GM19043 (cell line): ENCODE results near the gene NR3C2.
"Not testable (repeated sequence)": the region's sequence is repeated elsewhere in the genome, so short reads cannot be mapped to it uniquely, and the experiment has no call there.

Source experiments
- ATAC-seq: cut with Tn5 transposase; IDR thresholded peaks from one replicate; pipeline ENCODE4 v1.9.1; 2021; ENCODE audit warnings: low read depth; ENCODE audit not compliant: unreplicated experiment

NR3C2 gene

GRCh38 chr4:148089624-148090023 lies 352.6 kb downstream of the NR3C2 start:
- no peak for ATAC-seq

DNA sequence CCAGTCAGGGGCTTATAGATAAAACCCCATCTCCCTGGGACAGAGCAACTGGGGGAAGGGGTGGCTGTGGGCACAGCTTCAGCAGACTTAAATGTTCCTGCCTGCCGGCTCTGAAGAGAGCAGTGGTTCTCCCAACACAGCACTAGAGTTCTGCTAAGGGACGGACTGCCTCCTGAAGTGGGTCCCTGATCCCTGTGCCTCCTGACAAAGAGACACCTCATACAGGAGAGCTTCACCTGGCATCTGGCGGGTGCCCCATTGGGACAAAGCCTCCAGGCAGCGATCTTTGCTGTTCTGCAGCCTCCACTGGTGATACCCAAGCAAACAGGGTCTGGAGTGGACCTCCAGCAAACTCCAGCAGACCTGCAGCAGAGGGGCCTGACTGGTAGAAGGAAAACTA lies 359.1 kb downstream of the NR3C2 start:
- ATAC-seq: not testable (repeated sequence)

DNA sequence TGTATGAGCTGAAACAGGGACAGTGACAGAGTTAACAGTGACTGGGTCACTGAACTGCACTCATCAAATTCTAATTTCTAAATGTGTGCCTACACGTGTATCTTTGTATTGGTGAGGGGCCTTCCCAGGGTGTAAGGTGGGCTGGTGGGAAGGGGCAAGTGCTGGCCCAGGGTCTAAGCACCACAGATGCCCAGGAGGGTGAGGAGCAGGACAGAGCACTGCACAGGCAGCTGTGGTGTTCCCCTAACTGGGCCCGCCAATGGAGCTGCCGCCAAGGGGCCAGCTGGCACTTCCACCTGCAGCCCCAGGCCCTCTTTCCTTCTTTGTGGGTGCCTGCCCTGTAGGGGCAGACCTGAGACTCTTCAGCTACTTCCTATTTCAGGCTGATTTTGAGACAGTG lies 360.5 kb downstream of the NR3C2 start:
- no peak for ATAC-seq

DNA sequence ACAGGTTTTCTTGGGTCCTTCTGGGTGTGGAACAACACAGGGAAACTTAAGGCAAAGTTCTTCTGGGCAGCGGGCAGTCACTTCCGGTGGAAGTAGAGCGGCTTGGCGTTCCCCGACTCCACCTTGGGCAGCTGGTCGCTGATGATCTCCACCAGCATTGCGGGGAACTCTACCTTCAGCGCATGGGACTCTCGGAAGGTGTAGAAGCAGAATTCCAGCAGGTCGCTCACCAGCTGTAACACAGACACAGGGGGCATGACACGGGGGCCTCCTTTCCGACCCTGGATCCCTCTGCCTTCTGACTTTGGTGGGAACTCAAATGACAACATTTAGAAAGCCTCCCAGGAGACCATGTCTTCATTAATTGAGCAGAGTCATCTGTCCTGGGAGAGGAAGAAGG lies 360.9 kb downstream of the NR3C2 start:
- no peak for ATAC-seq

GRCh38 chr4:148079961-148080360 lies 362.3 kb downstream of the NR3C2 start:
- no peak for ATAC-seq

- no peak for ATAC-seq
These were observed 364.2 kb downstream of the NR3C2 start for GRCh38 chr4:148078061-148078460.

DNA sequence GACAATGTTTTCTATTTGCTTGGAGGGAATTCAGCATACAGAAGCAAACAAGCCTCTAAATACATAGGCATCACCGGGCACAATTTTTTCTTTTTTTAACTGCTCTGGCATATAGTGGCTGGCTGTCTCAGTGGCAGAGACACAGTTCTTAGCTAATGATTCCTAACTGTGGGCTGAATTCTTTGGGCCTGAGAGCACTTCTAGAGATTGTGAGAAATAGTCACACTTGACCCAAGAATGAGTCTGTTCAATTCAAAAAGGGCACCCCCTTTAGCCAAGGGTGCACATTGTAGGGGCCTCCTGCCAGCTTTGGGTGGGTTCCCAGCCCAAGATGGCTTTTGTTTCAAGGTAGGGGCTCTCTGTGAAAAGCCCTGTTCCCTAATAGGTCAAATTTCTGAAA lies 364.6 kb downstream of the NR3C2 start:
- no peak for ATAC-seq

GRCh38 chr4:148076964-148077363 lies 365.2 kb downstream of the NR3C2 start:
- ATAC-seq: no peak

DNA sequence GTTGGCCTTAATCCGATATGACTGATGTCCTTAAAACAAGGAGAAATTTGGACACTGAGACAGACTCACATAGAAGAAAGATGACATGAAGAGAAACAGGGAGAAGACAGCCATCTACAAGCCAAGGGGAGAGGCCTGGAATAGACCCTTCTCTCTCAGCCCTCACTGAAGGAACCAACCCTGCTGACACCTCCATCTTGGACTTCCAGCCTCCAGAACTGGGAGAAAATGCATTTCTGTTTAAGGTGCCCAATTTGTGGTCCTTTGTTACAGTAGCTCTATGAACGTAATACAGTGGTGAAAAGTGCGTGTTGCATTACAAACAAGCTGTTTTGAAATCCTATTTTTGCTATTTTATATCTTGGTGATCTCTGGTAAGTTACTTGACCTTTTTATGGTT lies 366.8 kb downstream of the NR3C2 start:
- ATAC-seq: no peak

GRCh38 chr4:148074462-148074861 lies 367.8 kb downstream of the NR3C2 start:
- no peak for ATAC-seq

GRCh38 chr4:148073349-148073748 lies 368.9 kb downstream of the NR3C2 start:
- ATAC-seq: no peak

DNA sequence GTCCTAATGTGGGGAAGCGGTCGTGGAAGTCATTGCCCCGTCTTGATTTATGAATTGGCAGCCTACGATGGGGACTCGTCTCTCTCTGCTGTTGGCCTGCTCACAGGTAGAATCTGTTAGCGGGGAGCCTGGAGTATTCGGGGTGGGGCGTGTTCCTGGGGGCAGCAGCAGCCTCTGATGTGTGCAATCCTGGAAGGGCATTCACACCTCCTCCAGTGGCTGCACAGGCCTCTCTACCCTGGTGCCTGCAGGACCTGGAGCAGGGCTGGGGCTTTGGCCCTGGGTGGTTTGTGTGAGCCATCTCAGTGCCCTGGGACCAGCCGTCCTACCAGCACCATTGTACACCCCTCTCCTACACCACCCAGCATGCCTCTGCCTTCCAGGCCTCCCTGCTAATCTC lies 369.4 kb downstream of the NR3C2 start:
- no peak for ATAC-seq

DNA sequence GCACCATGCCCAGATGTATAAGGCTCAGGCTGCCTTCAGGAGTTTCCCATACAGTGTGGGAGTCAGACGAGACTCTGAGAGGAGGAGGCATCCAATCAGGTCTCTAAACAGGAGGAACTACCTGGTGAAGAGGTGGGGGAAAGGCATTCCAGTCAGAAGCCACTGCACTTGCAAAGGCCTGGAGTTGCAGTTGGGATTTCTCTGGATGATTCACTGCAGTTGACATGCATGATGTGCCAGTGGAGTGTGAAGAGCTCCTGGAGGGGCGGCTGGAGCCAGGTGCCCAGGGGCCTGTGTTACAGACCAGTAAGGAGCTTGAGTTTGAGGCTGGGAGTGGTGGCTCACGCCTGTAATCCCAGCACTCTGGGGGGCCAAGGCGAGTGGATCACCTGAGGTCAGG lies 371.2 kb downstream of the NR3C2 start:
- ATAC-seq: no peak

DNA sequence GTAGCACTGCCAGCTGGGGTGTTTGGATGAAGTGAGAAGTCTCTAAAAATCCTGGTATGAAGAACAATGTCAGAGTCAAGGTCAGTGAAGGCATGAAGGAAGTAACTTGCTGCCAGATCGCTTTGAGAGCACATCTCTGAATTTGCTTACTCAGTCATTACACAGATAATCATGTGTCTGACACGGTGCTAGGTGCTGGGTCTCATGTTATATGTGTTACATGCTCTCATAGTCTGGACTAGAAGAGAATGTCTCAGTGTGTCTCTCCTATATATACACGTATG lies 372.4 kb downstream of the NR3C2 start:
- ATAC-seq: no peak

DNA sequence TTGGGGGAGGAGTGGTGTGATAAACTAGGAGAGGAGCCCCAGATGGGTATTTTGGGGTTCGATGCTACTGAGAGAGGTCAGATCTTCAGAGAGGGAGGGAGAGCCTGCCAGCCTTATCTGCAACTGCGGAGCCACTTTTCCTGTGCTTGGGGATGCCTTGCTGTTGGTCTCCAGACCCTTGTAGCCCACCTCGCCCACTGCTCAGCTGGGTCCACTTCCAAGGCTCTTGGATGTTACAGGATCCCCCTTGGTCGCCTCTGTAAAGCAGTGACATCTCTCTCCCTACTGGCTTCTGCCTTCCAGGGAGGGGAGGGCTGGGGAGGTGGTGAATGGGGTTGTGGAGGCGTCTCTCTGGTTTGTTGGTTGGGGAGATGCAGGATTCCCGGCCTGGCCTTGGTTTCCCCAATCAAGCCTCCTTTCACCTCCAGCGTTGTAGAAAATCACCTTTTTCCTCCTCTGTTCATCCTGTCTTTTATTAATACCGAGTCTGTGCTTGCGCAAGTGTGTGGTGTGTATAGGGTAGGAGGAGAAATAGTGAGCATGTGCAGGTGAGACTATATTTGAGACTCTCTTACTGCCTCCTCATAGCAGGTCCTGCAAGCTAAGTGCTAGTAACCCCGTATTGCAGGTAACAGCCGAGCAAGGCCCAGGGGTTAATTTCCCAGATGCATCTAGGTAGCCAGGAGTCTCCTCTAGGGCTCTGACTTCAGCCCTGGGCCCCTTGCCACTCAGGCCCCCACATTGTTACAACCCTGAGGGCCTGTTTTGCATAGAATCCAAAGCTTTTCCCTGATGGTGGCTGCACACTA lies 372.9 kb downstream of the NR3C2 start:
- ATAC-seq: no peak

DNA sequence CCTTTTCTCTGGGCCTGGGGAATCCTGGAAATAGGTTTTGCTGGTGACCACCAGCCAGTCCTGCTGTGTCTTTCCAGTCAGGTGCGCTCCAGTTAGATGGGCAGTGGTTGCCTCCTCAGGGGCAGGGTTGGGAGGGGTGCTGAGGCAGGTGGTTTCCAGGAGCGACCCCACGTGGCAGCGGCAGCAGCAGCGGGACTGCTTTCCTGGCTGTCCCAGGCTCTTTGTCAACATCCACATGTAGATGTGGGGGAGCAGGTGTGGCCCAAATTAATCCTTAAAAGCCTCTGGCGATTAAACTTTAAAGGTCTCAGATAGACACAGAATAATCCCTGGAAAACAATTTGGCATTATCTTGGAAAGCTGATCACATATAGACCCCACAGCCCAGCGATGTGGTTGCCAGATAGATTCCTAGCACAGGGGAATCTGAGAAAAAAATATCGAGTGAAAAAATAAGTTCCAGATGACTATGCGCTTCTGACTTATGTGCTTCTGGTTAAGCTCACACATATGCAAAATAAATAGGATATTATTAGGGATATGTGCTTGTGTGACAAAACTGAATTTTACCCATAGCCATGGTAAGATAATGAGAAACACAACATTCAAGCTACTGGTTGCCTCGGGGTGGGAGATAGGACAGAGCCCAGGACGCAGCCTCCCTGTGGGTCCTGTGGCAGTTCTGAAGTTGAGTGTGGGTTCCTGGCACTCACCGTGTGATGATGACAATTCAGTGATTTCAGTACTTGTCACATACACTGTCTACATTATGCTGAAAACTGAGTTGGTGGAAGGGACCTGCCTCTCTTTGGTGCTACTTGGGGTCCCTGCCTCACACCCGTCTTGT lies 373.9 kb downstream of the NR3C2 start:
- no peak for ATAC-seq

- ATAC-seq: no peak
These were observed 374.8 kb downstream of the NR3C2 start for GRCh38 chr4:148067301-148067916.

GRCh38 chr4:148065075-148065474 lies 377.1 kb downstream of the NR3C2 start:
- no peak for ATAC-seq

- ATAC-seq: no peak
These were observed 377.8 kb downstream of the NR3C2 start for GRCh38 chr4:148064451-148064850.

DNA sequence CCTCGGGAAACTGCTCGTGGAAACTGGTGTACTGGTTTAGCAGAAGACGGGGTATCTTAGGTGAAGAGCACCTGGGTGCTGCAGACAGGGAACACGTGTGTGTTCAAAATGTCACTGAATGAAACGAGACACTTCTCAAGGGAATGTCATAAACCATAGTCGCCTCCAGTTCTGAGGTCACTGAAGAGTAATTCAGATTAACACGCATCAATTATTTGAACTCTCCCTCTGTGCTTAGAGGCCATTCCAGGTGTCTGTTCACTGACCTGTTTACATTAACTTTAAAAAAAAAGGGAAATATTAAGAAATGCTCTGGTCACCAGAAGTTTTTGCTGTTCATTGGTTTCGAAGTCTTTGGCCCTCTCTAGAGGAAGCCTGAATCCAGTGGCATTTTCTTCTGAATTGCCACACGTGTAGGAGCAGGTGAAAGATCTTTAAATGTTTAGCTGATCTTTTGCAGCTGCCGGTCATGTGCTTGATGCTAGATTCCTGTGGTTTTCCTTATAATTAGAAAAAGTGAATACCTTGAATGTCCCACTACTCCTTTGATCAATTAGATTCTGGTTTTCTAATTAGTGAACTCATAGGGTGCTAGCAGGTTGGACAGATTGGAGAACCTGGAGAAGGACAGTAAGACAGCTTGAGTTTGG lies 379.8 kb downstream of the NR3C2 start:
- no peak for ATAC-seq

- ATAC-seq: no peak
These were observed 380.4 kb downstream of the NR3C2 start for GRCh38 chr4:148061795-148062194.
